DMS114 treated with DMSO at 0.1 percent for 48 hours (cell line): ENCODE measurements around the gene CD44.

Experiments used
- DNase-seq: peaks from one replicate; lab custom pipeline; 2025; ENCODE audit not compliant: unreplicated experiment; lab: John Stamatoyannopoulos, UW

CD44 gene

DNA sequence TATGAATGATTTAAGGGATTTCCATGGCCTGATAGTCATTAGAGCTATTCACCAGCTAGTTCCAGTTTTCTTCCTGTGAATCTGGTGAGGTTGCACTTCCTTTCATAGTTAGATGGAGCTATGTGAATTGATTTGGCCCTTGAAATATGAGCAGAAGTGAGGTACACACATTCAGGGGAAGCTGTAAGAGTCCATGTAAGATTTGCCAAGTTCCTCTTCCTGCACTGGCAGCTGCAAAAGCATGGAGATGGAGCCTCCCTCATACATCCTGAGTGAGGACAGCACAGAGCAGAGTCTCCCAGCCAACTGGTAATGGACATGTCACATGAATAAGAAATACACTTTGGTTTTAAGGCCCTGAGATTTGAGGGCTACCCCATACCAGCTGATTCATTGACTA is 111.7 kb downstream of the CD44 start:
- DNase-seq: no peak

DNA sequence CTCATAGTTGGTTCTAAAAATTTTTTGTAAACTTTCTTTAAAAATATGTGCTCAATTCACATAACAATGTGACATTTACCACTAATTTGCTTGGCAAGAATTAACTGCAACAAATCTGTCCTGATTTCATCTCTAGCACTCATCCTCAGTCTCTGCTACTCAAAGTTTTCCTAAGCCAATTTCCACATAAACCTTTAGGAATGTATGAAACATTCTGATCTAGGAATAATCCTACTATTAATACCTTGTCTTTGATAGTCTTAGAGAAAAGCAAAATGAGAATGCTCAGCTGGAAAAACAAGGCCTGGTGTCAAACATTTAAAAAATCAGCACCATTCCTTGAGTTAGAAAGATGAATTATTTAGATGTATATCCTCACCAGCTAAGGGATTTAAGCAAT is 114.3 kb downstream of the CD44 start:
- DNase-seq: no peak

DNA sequence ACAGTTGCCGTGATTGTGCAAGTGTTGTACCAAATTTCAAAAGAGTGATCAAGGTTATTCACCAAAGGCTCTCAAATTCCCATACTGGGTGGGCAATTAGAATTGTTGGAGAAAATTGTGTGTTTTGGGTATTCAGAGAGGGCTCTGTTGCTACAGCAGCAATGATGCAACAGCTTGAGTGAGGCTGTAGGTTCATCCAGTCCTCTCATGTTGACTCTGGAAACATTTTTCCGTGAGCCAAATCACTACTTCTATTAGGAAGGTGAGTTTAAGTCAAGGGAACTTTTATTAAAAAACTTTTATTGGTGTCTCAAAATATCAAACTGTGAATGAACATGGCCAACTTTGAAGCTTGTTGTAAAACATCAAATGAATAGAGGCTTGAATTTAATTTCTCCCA is 116.5 kb downstream of the CD44 start:
- no peak for DNase-seq

DNA sequence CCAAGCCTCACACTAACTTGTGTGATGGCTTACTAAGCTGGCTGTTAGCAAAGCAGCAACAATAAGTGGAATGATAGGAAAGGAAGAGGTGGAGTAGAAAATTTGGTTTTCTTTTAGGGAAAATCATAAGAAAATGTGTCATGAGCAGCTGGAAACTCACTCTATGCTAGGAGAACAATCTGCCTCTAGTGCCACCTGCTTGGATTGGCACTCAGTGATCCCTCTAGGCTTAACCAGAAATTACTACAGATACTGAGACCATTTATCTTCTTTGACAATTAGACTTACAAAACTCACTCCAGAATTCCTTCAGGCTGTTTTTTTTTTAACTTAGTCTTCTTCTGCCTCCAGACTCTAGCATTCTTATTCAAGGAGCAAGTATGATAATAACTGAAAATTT is 117.3 kb downstream of the CD44 start:
- DNase-seq: no peak

DNA sequence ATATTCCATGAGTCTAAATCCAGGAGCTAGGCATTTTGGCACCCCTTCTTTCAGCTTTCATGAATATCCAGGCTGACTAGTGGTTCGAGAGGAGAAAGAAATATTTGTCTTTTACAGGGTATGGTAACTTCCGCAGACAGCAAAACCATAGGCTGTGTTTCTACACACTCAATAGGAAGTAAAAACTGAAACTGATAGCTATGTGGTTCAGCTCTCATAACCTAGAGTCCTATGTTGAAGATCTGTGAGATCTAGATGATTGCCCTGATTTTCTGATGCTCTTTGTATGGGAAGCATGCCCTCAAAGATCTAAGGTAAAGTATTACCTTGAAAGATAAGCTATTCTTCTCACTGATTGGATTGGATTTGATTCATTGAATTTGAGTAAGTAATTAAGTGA is 118.3 kb downstream of the CD44 start:
- DNase-seq: no peak

DNA sequence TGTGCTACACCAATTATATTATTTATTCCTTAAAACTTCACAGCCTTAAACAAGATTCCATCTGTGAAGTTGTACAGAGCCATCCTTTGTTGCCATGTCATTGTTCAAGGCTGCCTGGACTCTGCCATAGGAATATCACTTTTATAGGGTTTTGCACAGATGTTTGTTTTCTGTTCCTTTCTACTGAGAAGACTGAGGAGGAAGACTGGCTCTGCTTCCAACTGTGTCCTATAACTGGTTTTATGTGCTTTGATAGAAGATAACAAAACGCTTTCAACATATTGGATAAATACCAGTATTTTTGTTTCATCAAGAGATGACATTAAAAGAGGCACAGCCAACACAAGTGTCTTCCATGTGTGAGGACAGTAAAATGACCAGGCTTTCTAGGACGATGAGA is 120.6 kb downstream of the CD44 start:
- no peak for DNase-seq

DNA sequence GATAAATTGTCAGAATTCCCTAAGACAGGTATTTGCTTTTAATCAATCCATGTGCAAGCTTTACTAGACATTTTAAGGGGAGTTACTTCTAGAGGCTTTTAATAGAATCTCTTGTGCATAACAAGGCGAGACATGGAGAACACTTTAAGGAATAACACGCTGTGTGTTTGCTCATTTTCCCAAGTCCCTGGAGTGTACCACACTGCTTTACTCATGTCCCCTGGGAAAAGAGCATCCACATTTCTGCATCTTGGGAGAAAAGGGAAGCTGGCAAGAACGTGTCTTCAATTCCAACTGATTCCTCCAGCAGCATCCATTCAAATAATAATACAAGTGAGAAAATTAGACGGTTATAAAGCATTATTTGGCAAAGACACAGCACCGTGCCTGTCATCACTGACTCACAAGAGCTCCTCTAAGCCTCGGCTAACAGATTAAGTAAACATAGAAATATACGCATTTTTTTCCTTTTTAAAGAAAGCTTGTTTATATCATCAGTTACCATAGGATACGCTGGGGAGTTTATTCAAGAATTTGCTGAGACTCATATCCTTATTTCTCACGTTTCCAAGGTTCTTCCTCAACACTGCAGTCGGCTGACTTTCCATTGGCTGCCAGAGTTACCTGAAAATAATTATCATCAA is 121.5 kb downstream of the CD44 start:
- no peak for DNase-seq

DNA sequence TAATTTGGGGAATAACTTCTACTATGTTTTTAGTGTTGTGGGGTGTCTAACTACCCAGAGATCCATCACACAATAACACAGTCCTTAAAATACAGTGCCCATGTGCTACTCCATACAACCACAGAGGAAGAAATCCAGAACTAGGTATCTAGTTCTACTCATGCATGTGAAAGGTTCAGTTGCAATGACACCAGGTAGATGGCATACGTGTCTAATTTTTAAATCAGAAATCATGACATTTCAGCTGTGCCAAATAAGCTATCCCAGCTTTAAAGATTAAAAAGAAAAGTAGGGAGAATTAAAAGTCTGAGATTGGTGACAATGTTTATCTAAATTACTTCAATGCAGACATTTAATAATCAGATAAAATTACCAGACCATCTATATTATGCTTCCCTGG is 122.2 kb downstream of the CD44 start:
- no peak for DNase-seq

DNA sequence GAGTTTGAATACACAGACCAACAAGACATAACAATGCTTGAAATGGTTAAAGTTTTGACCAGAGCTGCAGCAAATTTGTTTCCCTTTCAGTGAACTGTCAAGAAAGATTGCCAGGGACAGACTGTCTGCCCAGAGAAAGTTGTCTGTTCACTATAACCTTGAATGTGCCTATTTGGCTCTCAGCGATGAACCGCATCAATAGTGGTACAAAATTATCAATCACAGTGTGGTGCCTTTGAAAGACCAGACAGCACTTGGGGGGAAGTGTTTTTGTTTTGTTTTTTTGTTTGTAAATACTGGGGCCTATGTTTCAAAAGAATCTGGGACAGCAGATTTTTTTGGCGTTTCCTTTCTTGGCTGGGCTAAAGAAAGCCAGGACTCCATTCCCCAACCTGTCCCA is 123.1 kb downstream of the CD44 start:
- no peak for DNase-seq

DNA sequence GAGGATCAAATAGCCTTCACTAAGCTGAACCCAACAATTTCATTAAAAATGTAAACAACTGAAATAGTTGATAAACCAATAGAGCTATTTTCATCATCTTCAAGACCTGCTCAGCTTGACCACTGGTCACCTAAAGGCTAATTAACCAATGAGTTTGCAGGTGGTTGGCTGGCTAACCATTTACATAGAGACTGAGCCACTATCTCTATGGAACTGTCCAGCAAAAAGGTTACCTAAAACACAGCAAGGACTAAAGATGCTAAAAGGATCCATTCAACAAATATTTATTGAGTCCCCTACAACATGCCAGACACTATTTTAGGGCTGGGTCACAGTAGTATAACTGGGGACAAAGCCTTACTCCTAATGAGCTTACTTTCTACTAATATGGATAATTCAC is 123.8 kb downstream of the CD44 start:
- no peak for DNase-seq

DNA sequence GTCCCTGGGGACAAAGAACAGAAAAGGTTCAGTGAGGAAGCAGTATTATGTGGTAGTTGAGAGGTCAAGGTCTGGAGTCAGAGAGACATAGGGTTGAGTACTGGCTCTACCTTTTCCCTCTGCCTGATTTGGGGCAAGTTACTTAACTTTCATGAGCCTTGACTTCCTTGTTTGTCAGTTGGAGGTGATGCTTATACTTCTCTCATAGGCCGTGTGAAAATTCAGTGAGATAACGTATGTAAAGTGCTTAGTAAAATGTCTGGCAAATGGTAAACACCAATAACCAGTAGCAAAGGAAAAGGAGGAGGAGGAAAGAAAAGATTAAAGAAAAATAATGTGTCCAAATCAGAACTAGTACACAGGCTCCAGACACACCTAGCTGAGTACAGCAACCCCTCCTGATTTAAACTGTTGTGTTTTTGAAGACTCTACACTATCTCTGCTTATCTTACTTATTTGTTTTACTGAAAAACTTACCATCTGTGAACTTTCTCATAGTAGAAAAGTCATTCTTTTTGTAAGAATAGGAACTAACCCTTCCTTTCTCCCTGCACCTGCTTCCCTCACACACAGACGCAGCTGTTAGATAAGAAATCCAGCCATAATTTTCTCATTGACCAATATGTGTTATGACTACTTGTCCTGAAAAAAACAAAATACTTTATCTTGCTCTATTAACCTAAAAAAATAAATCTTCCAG is 126.9 kb downstream of the CD44 start:
- DNase-seq: no peak

DNA sequence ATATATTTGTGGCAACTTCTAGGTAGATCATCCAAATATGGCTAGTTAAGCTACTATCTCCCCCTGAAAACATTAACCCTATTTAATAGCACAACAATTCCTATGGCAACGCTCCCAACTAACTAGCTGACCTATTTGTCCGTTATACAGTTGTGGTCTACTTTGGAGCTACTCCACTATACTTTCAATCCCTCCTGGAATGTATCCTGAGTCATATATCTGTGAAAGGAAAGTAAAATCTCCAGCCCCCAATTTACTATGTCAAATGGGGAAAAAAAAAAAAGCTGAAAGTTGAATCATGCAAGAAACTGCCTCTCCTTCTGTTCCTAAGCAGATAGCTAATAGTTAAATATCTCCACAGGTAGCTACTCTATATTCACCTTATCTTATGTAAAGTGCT is 128.5 kb downstream of the CD44 start:
- DNase-seq: no peak

DNA sequence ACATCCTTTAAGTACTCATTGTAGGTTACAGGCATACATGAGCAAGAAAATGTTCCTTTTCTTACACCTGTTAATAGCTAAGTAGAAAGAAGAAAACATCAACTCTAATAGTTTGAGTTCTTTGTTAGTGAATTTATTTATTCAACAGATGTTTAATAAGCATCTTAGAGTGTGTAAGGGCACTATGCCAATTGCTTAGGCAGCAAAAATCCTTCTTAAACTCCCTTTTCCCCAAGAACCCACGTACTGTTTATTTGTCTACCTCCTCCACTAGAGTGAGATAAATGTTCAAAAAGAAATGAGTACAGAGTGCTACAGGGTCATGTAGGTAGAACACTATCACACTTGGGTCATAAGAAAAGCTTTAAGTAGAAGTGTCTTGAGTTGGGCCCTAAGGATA is 131.4 kb downstream of the CD44 start:
- DNase-seq: no peak

DNA sequence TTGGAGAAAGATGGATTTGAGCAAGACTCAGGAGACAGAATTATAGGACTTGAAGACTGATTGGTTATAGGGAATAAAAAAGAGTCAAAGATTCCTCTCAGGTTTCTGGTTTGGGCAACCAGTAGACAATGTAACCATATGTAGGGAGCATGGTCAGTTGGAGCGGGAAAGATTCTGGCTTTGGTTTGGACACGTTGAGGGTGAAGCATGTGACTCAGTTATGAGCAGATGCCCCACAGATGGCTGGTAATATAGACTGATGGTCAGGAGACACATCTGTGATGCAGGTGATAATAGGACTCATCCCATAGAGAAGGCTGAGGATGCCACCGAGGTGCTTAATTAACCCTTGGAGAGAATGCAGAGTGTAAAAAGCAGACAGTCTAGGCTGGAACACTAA is 132.1 kb downstream of the CD44 start:
- DNase-seq: no peak

DNA sequence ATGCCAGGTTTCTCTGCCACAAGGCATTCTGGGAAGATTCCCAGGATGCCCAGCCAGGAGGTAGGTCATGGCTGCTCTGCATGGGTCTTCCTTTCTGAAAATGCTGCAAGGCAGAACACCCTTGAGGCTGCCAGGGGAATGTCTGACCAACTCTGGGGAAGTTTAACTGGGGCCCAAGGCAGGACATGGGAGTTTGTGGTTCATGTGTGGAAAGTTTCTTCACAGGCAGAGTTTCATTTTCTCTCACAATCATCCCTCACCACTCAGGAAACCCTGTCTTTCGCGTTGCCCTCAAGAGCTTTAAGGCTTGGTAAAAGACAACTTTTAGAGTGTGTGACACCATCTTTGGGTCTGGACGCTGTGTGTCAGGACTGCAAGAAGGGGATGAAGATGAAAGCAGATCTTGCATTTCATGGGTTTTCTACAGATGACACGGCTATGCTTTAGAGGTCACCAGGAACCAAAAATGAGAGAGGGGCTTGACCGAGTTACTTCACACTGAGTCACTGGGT is 133.5 kb downstream of the CD44 start:
- DNase-seq: no peak

DNA sequence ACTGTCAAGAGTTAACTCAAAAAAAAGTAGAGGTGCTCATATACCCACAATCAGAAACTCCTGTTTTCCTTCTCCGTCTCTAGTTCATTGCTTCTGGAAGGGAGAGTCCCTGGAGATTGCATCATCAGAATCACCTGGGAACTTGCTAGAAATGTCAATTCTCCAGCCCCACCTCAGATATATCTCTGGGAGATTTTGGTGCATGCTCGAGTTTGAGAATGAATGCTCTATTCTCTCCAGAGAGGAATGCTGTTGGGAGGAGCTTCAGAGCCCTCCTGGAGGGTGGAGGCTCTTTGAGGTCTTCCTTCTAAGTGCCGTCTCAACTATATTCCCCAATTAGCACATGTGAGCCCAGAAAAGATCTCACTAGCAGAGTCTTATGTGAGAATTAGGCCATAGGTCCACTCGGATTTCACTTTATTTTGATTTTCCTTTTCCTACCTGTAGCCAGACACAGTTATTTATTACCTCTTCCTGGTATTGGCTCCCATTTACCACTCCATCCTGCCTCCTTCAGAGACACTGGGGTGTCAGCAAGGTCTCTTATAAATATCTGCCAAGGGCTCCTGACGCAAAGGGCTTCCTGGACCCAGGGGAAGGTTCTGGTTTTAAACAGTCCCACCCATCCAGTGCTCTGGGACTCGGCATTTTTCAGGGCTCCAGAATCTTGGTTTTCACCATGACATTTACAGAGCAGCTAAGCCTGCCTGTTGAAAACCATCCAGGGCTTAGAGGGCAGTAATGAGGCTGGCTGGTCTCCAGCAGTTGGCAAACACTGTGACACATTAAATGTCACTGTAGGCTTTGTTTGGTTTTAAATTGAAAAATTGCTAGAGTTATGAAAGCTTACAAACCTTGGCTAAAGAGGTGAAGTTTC is 136.2 kb downstream of the CD44 start:
- no peak for DNase-seq

DNA sequence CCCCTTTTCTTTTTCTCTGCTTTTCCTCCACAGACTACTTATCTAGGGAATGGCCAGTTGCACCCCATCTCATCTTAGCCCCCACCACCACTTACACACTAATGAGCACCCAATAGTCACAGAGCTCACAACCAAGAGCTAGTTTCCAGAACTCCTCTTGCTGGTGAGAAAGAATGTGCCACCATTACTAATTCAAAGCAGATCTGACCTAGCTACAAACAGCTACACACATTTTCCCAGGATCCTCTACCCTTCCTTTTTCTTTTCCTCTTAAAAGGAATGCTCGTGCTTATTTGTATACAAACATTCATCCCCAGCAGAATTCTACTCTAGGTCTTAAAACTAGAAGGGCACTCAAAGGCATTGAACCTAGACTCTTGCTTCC is 136.8 kb downstream of the CD44 start:
- no peak for DNase-seq

DNA sequence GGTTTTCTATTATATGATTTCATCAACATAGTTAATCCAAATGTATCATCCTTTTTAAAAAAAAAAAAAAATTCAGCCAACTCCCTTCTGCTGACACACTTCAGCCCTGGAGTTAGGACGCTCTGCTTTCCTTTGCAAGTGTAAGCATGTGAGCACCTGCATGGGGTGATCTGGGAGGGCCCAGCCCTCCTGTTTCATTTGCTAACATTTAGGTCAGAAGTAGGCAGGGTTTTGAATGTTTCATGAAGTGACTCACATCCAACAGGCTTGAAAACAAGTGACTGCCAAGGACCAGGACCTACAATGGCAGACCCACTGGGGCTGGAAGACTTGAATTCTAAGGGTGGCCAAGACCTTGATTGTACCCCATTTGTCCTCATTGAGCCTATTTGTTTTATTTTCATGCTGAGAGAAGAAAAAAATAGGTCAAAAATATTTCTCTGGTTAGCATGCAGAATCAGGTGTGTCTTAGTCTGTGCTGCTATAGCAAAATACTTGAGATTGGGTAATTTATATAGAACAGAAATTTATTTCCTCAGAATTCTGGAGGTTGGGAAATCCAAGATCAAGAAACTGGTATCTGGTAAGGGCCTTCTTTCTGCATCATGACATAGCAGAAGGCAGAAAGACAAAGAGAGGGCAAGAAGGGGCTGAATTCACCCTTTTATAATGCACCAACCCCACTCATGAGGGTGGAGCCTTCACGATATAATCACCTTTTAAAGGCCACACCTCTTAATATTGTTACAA is 137.6 kb downstream of the CD44 start:
- DNase-seq: no peak

DNA sequence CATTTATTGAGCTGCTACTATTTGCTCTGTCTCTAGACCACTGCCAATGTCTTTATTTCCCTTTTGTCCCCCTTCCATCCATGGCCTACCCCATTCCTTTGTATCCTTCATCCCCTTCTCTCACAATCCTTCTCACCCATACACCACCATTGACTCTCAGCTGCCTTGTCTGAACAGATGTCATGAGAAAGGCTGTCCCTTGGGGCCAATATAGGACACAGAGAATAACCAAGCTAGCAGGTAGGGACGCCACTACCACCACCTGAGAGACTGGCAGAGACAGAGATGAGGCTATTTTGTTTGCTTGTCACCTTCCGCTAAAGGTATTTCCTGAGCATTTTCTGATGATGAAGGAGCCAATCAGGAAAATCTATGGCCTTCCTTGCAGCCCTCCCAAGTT is 138.9 kb downstream of the CD44 start:
- no peak for DNase-seq

DNA sequence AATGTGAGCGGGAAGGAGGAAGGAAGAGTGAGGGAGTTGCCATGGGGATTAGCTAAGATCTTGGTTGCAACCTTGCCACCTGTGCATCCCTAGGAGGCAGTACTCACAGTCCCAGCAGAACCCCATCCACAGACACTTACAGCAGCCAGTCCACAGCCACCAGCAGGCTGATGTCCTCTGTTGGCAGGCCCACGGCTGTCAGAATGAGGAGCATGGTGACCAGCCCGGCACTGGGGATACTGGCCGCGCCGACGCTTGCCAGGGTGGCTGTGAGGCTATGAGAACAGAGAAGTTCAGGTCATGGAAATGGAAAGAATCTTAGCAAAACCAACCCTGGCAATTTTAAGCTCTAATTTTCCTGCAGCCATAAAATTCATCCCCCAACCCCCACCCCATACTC is 141.8 kb downstream of the CD44 start:
- no peak for DNase-seq

DNA sequence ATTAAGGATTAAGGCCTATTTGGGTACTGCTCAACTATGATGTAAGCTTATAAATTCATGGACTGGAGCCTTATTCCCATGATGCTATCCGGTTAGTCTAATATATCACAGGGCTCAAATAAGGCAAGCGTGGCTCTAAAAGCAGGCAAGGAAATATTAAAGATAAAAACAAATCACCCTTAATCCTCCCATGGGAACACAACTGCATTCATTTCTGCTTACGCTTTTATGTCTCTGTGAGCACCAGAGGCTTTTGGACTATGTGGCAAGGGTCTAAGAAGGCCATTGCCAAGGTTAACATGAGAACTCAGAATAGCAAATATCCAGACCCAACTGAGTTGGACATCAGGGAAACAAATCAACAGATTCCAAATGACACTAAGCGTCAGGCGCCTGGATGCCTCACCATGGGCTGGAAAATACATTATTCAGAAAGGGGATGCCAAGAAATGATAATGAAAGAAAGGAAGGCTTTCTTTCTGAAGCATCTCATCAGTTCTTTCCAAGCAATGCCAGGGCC is 142.3 kb downstream of the CD44 start:
- no peak for DNase-seq
